Thoracic aorta (tissue), 2 donors: ENCODE measurements around the gene TACC2. TPM values are rescaled to one million over a fixed set of nuclear protein-coding genes. Genes with fewer than 3 reads are reported as not detected.
"Not testable (repeated sequence)": the region's sequence is repeated elsewhere in the genome, so short reads cannot be mapped to it uniquely, and the experiment has no call there.

Source experiments
- ATAC-seq: fragments of 150-250 bp; one replicate; pipeline ENCODE4 v1.8.0; 2017; ENCODE audit warnings: low read depth; ENCODE audit not compliant: insufficient number of reproducible peaks, low FRiP score
- DNase-seq: peaks from one replicate; pipeline ENCODE4 v3.0.0-alpha.2; 2020; ENCODE audit warnings: low spot score
- H3K27ac ChIP-seq, 2 donors: fragments of 200-600 bp; sonication (generic); 1 replicate in 1 of 2; 2 replicates in 1 of 2; pipeline ENCODE4 v1.5.1; 2016; ENCODE audit warnings: mild to moderate bottlenecking in 2 of 2, moderate library complexity in 2 of 2
- H3K27me3 ChIP-seq: fragments of 200-600 bp; sonication (generic); replicated peaks from 2 replicates; pipeline ENCODE4 v1.6.0; 2016; ENCODE audit warnings: mild to moderate bottlenecking; ENCODE audit not compliant: insufficient read depth
- H3K36me3 ChIP-seq: fragments of 200-600 bp; sonication (generic); one replicate; pipeline ENCODE4 v1.5.1; 2016
- H3K4me1 ChIP-seq, 2 donors: fragments of 200-600 bp; sonication (generic); 1 replicate in 1 of 2; 2 replicates in 1 of 2; pipeline versions ENCODE4 v1.5.1 to v1.6.0; 2016; ENCODE audit warnings: low read depth in 2 of 2, mild to moderate bottlenecking in 1 of 2; ENCODE audit not compliant: control insufficient read depth in 1 of 2
- H3K4me3 ChIP-seq: fragments of 200-600 bp; sonication (generic); 2 replicates; pipeline ENCODE4 v1.5.1; 2016; ENCODE audit warnings: mild to moderate bottlenecking
- H3K9me3 ChIP-seq: fragments of 200-600 bp; sonication (generic); 2 replicates; pipeline ENCODE4 v1.5.1; 2016
- CTCF ChIP-seq: fragments of 200-600 bp; sonication (generic); IDR thresholded peaks from one replicate; pipeline ENCODE4 v1.5.1; 2019; ENCODE audit warnings: antibody characterized with exemption
- total RNA-seq, 2 donors: library from RNA; depleted of rRNA; stranded (reverse); fragments of >200 nt; gene quantifications; one replicate each; pipeline versions ENCODE4 v1.1.0 to v1.2.3, GENCODE V29; 2016

Gene TACC2
- total RNA-seq, 2 donors from 2014 or later, result 52.1 to 71.0 TPM

DNA sequence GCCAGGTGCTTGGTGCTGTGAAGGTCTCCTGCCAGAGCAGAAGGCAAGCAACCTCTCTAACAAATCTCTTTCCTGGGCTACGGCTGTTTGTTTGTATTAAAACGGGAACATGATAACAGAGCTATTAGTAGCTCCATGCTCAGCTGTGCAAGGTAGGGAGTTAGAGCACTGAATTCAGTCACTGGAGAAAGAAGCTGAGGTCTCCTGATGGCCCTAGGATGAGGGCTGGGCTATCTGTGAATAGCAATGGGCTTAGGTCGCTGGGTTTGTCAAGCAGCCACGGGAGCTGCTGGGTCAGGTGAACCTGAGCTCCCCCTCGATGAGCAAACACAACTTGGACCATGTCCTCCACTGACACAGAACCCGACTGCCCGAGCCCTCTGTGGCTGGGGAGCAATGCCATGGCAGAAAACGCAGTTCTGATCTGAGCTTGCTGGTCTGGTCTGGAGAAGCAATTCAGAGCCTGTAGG lies 24.4 kb downstream of the TACC2 start:
- DNase-seq, result no peak
- peak overlapping the region; percentile 40 for H3K4me3 ChIP-seq
- peaks cover 12 to 41% of the 10 kb centered on the region in 2 donors for H3K4me1 ChIP-seq
- H3K36me3 ChIP-seq, result no peaks in the 10 kb centered on the region
- no peaks in the 10 kb centered on the region for H3K27me3 ChIP-seq
- peak overlapping the region; percentile 33 to 51 for H3K27ac ChIP-seq
- ATAC-seq, result no peak
- TF ChIP-seq CTCF, result no peak
- H3K9me3 ChIP-seq, result no peaks in the 10 kb centered on the region

GRCh38 chr10:122014652-122015248 lies 25.8 kb downstream of the TACC2 start:
- H3K4me3 ChIP-seq, result no peak overlapping the region
- no peaks in the 10 kb centered on the region for H3K36me3 ChIP-seq
- DNase-seq (no peak), ATAC-seq (no peak)
- peaks cover 8 to 28% of the 10 kb centered on the region in 2 donors for H3K4me1 ChIP-seq
- H3K9me3 ChIP-seq, result no peaks in the 10 kb centered on the region
- no peaks in the 10 kb centered on the region for H3K27me3 ChIP-seq
- no peak for TF ChIP-seq CTCF
- H3K27ac ChIP-seq, result no peak overlapping the region

DNA sequence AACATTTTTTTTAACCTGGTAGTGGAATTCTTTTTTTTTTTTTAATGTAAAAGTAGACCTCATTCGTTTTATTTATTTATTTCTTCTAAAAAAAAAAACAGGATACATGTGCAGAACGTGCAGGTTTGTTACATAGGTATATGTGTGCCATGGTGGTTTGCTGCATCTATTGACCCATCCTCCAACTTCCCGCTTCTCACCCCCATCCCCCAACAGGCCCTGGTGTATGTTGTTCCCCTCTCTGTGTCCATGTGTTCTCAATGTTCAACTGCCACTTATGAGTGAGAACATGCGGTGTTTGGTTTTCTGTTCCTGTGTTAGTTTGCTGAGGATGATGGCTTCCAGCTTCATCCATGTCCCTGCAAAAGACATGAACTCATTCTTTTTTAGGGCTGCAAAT lies 29.0 kb downstream of the TACC2 start:
- H3K4me3 ChIP-seq, DNase-seq: not testable (repeated sequence)
- H3K4me1 ChIP-seq, result peaks cover 5 to 20% of the 10 kb centered on the region in 2 donors

DNA sequence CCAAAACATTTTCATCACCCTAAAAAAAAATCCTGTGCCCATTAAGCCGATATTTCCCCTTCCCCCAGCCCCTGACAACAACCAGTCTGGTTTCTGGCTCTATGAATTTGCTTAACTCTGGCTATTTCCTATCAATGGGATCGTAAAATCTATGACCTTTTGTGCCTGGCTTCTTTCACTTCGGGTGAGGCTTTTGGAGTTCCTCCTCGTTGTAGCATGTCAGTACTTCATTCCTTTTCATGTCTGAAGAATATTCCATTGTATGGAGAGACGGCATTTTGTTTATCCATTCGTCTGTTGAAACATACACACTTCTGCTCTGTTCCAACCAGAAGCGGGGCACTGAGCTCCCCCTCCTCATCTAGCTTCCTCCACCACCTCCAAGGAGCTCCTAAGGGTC lies 29.5 kb downstream of the TACC2 start:
- no peak for TF ChIP-seq CTCF
- DNase-seq (no peak), ATAC-seq (no peak)
- H3K9me3 ChIP-seq, result no peaks in the 10 kb centered on the region
- no peaks in the 10 kb centered on the region for H3K27me3 ChIP-seq
- peaks cover 1 to 14% of the 10 kb centered on the region in 2 donors for H3K4me1 ChIP-seq
- peak overlapping the region; percentile 44 for H3K4me3 ChIP-seq
- H3K36me3 ChIP-seq, result no peaks in the 10 kb centered on the region
- H3K27ac ChIP-seq, result peak overlapping the region in 1 of 2 donors; percentile 51

More for the DNA sequence above, 29.0 kb downstream of the TACC2 start:
- H3K27ac ChIP-seq, H3K9me3 ChIP-seq, ATAC-seq, H3K36me3 ChIP-seq, H3K27me3 ChIP-seq: not testable (repeated sequence)

DNA sequence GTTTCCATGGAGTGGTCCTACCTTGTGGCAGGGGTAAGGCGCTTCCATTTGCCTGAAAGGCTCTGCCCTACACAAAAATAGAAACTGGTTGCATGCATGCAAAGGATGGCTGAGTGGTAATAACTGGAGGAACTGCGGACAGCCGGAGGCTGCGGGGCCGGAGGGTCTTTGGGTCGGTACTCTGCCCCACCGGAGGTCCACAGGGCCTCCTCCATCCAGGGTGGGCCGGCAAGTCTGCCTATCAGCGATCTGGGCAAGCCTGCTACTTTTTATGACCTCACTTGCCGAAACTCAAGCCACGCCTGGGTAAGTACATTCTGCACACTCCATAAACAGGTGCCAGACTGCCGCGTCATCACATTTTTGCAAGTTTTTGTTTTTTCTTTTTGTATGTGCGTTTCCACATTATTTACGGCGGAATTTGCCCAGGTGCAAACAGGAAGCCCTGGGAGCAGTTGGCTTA lies 30.0 kb downstream of the TACC2 start:
- peak overlapping the region in 1 of 2 donors; percentile 51 for H3K27ac ChIP-seq
- peaks cover 0 to 11% of the 10 kb centered on the region in 2 donors for H3K4me1 ChIP-seq
- ATAC-seq, result no peak

More for the DNA sequence above, 30.0 kb downstream of the TACC2 start:
- no peak for DNase-seq
- TF ChIP-seq CTCF, result no peak
- Histone ChIP-seq H3K36me3 (no peaks in the 10 kb centered on the region), H3K27me3 (no peaks in the 10 kb centered on the region), H3K9me3 (no peaks in the 10 kb centered on the region), H3K4me3 (peak overlapping the region; percentile 44)
